ENCODE data around the gene SLX9. TPM values are rescaled to one million over a fixed set of nuclear protein-coding genes. Genes with fewer than 3 reads are reported as not detected.
A peak's percentile ranks its signal among the peaks of the same experiment; 100 is the strongest.

Gene SLX9, protein sequence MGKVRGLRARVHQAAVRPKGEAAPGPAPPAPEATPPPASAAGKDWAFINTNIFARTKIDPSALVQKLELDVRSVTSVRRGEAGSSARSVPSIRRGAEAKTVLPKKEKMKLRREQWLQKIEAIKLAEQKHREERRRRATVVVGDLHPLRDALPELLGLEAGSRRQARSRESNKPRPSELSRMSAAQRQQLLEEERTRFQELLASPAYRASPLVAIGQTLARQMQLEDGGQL
- total RNA-seq (2014; rRNA removed; shearing (Covaris generic)) = 25.5 and 31.6 TPM in 2 replicates

DNA sequence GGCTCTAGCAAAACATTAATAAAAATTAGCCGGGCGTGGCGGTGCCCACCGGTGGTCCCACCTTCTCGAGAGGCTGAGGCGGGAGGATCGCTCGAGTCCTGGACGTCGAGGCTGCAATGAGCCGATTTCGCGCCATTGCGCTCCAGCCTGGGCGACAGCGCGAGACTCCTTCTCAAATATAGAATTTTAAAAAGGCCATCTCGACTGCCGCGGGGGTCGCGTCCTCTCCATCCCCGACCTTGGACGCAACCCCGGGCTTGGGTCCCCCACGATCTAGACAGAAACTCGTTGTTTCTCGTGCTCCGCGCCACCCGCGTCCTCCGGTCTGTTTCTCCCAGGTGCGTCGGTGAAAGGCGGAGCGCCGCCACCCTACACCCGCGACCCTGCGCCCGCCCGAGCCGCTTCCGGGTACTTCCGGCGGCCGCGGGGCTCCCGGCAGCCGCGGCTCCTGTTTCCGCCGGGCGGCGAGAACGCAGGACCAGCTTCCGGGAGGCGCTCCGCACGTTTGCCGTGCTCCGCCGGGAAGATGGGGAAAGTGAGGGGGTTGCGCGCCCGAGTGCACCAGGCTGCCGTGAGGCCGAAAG, at the start of gene SLX9:
Gene SLX9 (plus strand): TSS at position 498 of the 584 bp plus-strand sequence. CDS start 29 bp downstream, at position 527.
- Histone ChIP-seq H3K9me3 (replicated peaks) (no peaks in the 10 kb centered on the region), H3K27me3 (replicated peaks) (no peaks in the 10 kb centered on the region), H3K27ac (peak within 1 kb of the TSS; percentile 9; the same call in 1 of the 2 replicates), H3K4me3 (peak within 1 kb of the TSS; percentile 66), H3K4me1 (replicated peaks) (peaks cover 20% of the 10 kb centered on the region), H3K36me3 (peaks cover 50% of the 10 kb centered on the region)
- peak; percentile 78 to 81 for DNase-seq (ENCODE audit: low read depth in 1 of 2, low spot score in 2 of 2)

DNA sequence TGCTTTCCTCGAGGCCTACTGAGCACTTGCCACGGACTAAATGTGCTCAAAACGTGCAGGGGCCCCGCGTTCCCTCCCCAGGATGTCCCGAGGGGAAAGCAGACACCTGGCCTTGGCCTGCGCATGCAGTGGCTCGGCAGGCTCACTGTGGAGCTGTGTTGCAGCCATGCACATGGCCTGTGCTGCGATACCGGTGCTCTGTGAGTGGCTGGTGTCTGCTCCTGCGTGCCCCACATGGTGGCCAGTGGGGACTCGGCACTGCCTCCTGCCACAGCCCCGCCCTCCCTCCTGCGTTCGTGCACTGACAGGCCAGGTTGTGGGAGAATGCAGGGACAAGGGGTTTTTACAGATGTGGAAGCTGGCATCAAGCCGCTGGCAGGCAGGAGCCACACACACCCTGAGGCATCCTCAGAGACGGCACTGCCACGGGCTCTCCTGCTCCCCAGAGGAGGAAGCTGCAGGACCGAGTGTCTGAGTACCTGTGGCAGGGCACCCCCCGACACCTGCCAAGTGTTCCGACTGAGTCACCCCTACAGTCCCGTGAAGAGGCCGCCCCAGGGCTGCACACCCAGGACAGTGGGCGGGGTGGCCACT, 49.4 kb upstream of the SLX9 start:
- H3K27me3 ChIP-seq (replicated peaks) = no peaks in the 10 kb centered on the region
- H3K36me3 ChIP-seq = peaks cover 70% of the 10 kb centered on the region
- H3K4me3 ChIP-seq = peak overlapping the region; percentile 50
- no peak for DNase-seq (ENCODE audit: low read depth in 1 of 2, low spot score in 2 of 2)
- no peak overlapping the region for H3K27ac ChIP-seq
- H3K4me1 ChIP-seq (replicated peaks) = peaks cover 40% of the 10 kb centered on the region
- no peaks in the 10 kb centered on the region for H3K9me3 ChIP-seq (replicated peaks)

DNA sequence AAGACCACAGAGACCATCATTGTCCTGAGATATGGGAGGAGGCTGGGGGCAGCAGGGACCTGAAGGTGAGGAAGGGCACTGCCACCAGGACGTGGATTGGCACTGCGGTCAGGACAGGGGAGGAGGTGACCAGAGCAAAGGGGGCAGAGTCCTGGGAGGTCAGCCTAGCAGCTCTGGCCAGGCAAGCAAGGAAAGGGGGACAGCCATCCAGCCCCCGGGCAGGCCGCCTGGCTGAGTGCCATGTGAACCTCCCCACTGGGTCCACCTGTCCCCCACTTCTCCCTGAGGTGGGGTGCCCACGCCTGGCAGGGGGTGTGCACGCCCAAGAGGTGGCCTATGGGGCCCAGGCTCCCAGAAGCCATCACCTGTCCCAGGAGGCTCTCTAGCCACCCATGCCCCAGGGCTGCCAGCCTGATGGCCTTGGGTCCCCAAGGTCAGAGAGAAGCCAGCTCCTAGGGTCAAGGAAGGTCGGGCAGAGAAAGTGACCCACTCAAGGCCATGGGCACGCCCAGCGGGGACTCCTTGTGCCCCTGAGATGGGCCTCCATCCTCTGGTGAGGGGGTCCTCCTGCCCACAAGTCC, 48.8 kb upstream of the SLX9 start:
- Histone ChIP-seq H3K4me1 (replicated peaks) (peaks cover 40% of the 10 kb centered on the region), H3K36me3 (peaks cover 64% of the 10 kb centered on the region), H3K27me3 (replicated peaks) (no peaks in the 10 kb centered on the region), H3K9me3 (replicated peaks) (no peaks in the 10 kb centered on the region), H3K4me3 (peak overlapping the region; percentile 50), H3K27ac (peak overlapping the region; percentile 85)
- no peak for DNase-seq (ENCODE audit: low read depth in 1 of 2, low spot score in 2 of 2)

DNA sequence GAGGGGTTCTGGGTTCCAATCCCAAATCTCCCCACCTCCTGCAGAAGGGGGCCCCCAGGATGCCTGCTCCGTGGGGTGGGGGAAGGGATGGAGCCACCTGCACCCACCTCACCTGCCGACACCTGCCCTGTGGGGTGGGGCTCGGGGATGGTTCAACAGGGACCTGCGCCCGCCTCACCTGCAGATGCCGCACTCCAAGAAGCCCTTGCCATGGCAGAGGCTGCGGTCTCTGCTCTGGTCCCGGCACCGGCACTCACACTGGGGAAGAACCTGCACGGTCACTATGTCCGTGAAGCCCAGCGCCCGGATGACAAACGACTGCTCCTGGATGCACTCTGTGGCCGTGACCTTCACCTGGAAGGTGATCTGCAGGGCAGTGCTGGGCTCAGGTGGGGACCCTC, 48.2 kb upstream of the SLX9 start:
- H3K4me1 ChIP-seq (replicated peaks) = peaks cover 42% of the 10 kb centered on the region
- no peak for DNase-seq (ENCODE audit: low read depth in 1 of 2, low spot score in 2 of 2)
- H3K4me3 ChIP-seq = peak overlapping the region; percentile 50
- H3K9me3 ChIP-seq (replicated peaks) = no peaks in the 10 kb centered on the region
- H3K27me3 ChIP-seq (replicated peaks) = no peaks in the 10 kb centered on the region
- H3K27ac ChIP-seq = peak overlapping the region; percentile 85
- peaks cover 59% of the 10 kb centered on the region for H3K36me3 ChIP-seq

DNA sequence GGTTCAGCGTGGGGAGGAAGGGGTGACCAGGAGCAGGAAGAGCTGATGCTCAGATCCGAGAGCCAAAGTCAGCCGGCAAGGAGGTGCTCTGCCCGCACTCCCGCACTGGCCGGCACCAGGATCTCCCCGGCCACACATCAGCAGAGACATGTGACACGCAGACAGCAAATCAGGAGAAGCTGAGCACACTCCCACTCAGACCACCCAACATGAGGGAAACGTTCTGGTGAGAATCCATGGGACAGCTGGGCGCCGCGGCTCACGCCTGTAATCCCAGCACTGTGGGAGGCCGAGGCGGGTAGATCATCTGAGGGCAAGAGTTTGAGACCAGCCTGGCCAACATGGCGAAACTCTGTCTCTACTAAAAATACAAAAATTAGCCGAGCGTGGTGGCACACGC, 47.7 kb upstream of the SLX9 start:
- Histone ChIP-seq H3K9me3 (replicated peaks) (no peaks in the 10 kb centered on the region), H3K4me3 (peak overlapping the region; percentile 50), H3K27me3 (replicated peaks) (no peaks in the 10 kb centered on the region), H3K4me1 (replicated peaks) (peaks cover 46% of the 10 kb centered on the region), H3K27ac (peak overlapping the region; percentile 85), H3K36me3 (peaks cover 59% of the 10 kb centered on the region)
- peak; percentile 95 to 98 for DNase-seq (ENCODE audit: low read depth in 1 of 2, low spot score in 2 of 2)

DNA sequence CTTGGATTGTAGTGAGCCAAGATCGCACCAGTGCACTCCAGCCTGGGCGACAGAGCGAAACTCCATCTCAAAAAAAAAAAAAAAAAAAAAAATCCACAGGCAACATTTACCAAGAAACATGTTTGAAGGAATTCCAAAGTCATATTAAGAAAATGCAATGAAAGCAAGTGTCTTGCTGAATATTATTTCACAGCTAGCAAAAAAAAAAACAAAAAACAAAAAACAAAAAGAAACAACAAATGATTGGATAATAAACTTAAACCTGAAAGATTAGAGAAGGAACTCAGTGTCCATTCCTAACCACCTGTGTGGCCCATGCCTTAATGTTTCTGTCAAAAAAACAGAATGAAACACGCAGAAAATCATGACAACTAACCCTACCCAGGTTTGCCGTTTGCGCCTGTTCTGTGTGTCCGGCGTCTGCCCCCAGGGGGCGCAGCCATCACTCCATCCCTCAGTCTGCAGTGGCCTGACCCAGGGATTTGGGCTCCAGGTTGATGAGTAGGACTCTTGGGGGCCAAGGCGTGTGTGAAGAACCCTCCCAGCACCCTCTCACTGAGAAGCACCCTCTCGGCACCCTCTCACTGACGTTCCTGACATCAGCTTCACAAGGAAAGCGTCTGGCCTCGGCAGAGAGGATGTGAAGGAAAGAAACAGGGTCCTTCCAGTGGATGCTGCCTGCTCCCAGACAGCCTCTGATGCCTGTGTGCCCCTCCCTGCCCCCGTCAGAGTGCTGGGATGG, 47.1 kb upstream of the SLX9 start:
- H3K27me3 ChIP-seq (replicated peaks) = no peaks in the 10 kb centered on the region
- H3K9me3 ChIP-seq (replicated peaks) = no peaks in the 10 kb centered on the region
- H3K27ac ChIP-seq = peak overlapping the region; percentile 85
- H3K36me3 ChIP-seq = peaks cover 56% of the 10 kb centered on the region
- H3K4me3 ChIP-seq = no peak overlapping the region
- peak in 1 of 2 experiments; percentile 44 for DNase-seq (ENCODE audit: low read depth in 1 of 2, low spot score in 2 of 2)
- peaks cover 52% of the 10 kb centered on the region for H3K4me1 ChIP-seq (replicated peaks)

DNA sequence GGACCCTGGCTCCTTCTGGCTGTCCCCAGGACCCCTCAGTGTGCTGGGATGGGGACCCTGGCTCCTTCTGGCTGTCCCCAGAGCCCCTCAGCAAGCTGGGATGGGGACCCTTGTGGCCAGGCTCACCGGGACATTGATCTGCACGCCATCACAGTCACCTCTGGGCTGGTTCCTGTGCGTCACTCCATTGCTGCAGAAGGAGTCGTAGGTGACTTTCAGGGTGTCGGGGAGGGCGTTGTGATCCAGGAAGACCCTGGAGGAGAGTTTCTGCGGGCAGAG, 46.6 kb upstream of the SLX9 start:
- H3K36me3 ChIP-seq = peaks cover 55% of the 10 kb centered on the region
- no peak overlapping the region for H3K27ac ChIP-seq
- no peak for DNase-seq (ENCODE audit: low read depth in 1 of 2, low spot score in 2 of 2)
- H3K4me3 ChIP-seq = no peak overlapping the region
- H3K9me3 ChIP-seq (replicated peaks) = no peaks in the 10 kb centered on the region
- H3K27me3 ChIP-seq (replicated peaks) = no peaks in the 10 kb centered on the region
- H3K4me1 ChIP-seq (replicated peaks) = peaks cover 57% of the 10 kb centered on the region

DNA sequence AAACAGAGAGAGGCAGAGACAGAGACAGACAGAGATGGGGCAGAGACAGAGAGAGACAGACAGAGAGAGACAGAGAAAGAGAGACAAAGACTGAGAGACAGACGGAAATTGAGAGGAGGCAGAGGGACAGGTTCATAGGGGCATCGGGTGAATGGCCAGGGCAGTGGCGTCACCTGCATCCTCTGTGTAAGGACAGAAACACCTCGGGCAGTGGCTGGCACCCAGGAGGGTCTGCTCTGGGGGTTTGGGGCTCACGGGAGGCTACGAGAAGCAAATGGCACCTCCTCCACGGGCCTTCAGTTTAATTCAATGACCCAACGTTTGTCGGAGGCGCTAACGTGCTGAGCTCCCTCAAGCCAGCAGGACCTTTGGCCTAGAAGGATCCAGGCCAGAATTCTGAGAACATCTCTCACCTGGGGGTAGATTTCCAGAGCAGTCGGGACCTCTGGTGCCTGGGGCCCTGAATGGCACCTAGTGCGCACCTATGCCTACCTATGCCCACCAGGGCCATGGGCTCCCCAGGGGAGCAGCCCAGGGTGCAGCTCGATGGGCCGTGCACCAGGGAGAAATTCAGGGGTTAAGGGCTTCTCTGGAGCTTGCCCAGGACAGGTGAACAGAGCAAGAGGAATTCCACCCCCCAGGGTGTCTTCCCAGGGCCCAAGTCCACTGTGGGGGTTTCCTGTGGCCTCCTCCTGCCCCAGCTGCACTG, 45.7 kb upstream of the SLX9 start:
- Histone ChIP-seq H3K27ac (no peak overlapping the region), H3K27me3 (replicated peaks) (no peaks in the 10 kb centered on the region), H3K4me3 (no peak overlapping the region), H3K4me1 (replicated peaks) (peaks cover 57% of the 10 kb centered on the region), H3K9me3 (replicated peaks) (no peaks in the 10 kb centered on the region), H3K36me3 (peaks cover 53% of the 10 kb centered on the region)
- DNase-seq (ENCODE audit: low read depth in 1 of 2, low spot score in 2 of 2) = no peak

DNA sequence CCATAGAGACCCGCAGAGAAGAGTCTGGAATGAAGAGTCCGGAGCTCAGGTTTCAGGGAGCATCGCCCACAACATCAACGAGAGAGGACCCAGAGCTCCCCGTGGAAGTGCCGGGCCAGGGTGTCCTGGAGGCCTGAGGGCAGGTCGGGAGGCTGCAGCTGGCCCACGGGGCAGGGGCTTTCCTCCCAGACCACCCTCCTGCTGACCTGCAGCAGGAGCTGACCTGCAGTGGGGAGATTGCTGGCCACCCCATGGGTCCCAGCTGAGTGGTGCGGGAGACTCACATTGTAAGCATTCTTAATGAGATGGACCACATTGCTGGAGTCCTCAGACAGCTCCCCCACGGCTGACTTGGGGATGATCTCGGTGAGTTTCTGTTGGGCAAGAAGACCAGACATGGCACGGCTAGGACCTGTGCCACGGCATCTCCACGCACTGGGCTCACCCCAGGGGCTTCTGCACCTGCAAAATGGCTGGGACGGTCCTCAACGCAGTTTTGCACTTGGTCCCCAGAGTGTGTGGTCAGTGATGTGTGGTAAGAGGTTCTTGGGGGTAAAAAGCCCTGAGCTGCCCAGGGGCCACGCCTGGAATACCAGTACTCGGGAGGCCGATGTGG, 45.0 kb upstream of the SLX9 start:
- no peak for DNase-seq (ENCODE audit: low read depth in 1 of 2, low spot score in 2 of 2)
- H3K27me3 ChIP-seq (replicated peaks) = no peaks in the 10 kb centered on the region

DNA sequence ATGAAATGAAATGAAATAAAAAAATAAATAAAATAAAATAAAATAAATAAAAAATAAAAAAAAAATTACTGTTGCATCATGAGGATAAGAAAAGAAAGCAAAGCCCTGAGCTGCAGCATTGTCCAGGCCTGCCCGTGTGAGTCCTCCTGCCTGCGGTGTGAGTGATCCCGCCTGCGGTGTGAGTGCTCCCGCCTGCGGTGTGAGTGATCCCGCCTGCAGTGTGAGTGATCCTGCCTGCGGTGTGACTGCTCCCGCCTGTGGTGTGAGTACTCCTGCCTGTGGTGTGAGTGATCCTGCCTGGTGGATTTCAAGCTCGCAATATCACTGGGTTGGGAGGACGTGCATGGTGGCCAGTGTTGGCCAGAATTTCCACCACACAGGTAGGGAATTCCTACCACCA, 44.0 kb upstream of the SLX9 start:
- Histone ChIP-seq H3K27ac (no peak overlapping the region), H3K27me3 (replicated peaks) (no peaks in the 10 kb centered on the region), H3K4me1 (replicated peaks) (peaks cover 40% of the 10 kb centered on the region), H3K9me3 (replicated peaks) (no peaks in the 10 kb centered on the region), H3K36me3 (peaks cover 53% of the 10 kb centered on the region), H3K4me3 (no peak overlapping the region)
- DNase-seq (ENCODE audit: low read depth in 1 of 2, low spot score in 2 of 2) = no peak

More for the DNA sequence above, 45.0 kb upstream of the SLX9 start:
- no peaks in the 10 kb centered on the region for H3K9me3 ChIP-seq (replicated peaks)
- peaks cover 50% of the 10 kb centered on the region for H3K4me1 ChIP-seq (replicated peaks)
- peaks cover 53% of the 10 kb centered on the region for H3K36me3 ChIP-seq
- no peak overlapping the region for H3K4me3 ChIP-seq
- H3K27ac ChIP-seq = no peak overlapping the region

DNA sequence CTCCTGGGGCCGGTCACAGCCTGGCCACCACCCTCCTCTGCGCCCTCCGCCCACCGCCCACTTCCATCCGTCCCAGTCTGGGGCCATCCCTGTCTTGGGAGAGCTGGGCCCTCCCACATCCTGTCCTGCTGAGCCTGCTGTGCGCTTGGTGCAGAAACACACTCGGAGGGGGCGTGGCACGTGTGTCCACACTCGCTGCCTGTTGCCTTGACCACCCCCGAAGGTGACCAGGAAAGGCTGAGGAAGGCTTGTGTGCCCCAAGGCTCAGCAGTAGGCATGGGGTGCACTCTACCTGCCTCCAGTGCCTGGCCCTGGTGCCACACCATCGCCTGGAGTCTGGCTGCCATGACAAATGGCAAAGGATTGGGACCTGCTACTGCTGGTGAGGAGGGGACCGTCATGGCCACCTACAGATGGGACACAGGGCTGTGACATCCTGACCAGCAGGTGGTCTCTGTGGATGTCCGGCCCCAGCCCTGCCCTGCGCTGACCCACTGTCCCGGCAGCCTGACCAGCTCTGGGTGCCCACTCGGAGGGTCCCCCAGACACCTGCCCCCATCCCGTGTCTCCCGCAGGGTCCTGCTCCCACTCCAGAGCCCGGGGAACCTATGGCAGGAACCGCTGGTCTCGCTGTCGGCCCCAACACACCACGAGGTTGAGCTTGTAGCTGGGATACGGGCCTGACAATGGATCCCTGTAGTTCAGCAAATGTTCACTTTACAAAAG, 43.1 kb upstream of the SLX9 start:
- Histone ChIP-seq H3K27me3 (replicated peaks) (no peaks in the 10 kb centered on the region), H3K4me1 (replicated peaks) (peaks cover 31% of the 10 kb centered on the region), H3K36me3 (peaks cover 53% of the 10 kb centered on the region), H3K9me3 (replicated peaks) (no peaks in the 10 kb centered on the region), H3K27ac (peak overlapping the region; percentile 41), H3K4me3 (no peak overlapping the region)
- no peak for DNase-seq (ENCODE audit: low read depth in 1 of 2, low spot score in 2 of 2)

DNA sequence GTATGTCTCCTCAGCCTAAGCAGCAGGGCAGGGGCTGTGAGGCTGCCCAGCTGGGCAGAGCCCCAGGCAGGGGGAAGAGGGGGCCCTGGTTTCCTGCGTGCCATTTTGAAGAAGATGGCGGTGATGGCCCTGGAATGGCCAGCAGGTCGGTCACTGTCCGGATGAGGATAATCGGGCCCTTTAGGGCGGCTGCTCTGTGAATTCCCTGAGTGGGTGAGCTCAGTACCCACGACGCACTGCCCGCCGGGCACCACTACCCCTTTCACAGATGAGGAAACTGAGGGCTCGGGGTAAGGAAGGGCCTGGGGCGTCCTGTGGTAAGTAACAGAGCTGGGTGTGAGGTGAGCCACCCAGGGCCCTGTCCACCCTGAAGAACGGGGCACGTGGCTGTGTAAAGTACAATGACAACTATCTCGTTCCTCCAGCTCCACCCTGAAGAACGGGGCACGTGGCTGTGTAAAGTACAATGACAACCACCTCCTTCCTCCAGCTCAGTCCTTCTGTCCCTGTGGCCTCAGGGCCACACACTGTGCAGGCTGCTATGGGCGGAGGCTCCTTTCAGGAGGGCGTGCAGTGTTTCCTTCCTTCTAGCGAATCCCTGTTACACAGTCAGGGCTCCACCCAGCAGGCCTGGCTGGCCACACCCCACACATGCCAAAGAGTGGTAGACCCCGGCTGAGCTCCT, 42.4 kb upstream of the SLX9 start:
- Histone ChIP-seq H3K9me3 (replicated peaks) (0 out of 2 replicates have a peak, but pooled peaks cover 6% of the 10 kb centered on the region), H3K27me3 (replicated peaks) (no peaks in the 10 kb centered on the region), H3K27ac (peak overlapping the region; percentile 41), H3K36me3 (peaks cover 58% of the 10 kb centered on the region), H3K4me1 (replicated peaks) (peaks cover 25% of the 10 kb centered on the region), H3K4me3 (no peak overlapping the region)
- DNase-seq (ENCODE audit: low read depth in 1 of 2, low spot score in 2 of 2) = peak; percentile 88 to 95

Data from SJSA1 (cell line).